Measurements from ENCODE around the gene KBTBD3. TPM values are rescaled to one million over a fixed set of nuclear protein-coding genes. Genes with fewer than 3 reads are reported as not detected.
"Not testable (repeated sequence)": the region's sequence is repeated elsewhere in the genome, so short reads cannot be mapped to it uniquely, and the experiment has no call there.

The KBTBD3 gene
- total RNA-seq, 2 experiments from 2014 or later: 8.9 to 9.1 TPM

GRCh38 chr11:106059617-106060016 lies 17.5 kb downstream of the KBTBD3 start:
- no peaks in the 10 kb centered on the region for H3K27me3 Mint-ChIP-seq
- H3K4me1 Mint-ChIP-seq: peaks cover 13% of the 10 kb centered on the region
- ATAC-seq (no peak), DNase-seq (no peak)
- H3K9me3 Mint-ChIP-seq (ENCODE audit: low read depth): no peaks in the 10 kb centered on the region
- H3K36me3 Mint-ChIP-seq (ENCODE audit: low read depth): peaks cover 7% of the 10 kb centered on the region
- POLR2A ChIA-PET: no interaction called here
- CTCF ChIA-PET: interaction anchor here (0.7 to 1.6 kb wide), 2 partner anchors 11 to 1216 kb away, joined by 3 to 4 read pairs; no protein-coding TSS in a partner anchor
- H3K4me3 Mint-ChIP-seq: no peak overlapping the region
- intact Hi-C loops (cut with DNase I, micrococcal nuclease): no loop called here
- H3K27ac Mint-ChIP-seq: no peak overlapping the region

GRCh38 chr11:106058377-106058776 lies 18.8 kb downstream of the KBTBD3 start:
- H3K9me3 Mint-ChIP-seq (ENCODE audit: low read depth); H3K27ac Mint-ChIP-seq; DNase-seq; H3K27me3 Mint-ChIP-seq; ATAC-seq; POLR2A ChIA-PET; H3K4me3 Mint-ChIP-seq; intact Hi-C loops (cut with DNase I, micrococcal nuclease); CTCF ChIA-PET; H3K36me3 Mint-ChIP-seq (ENCODE audit: low read depth): not testable (repeated sequence)
- peaks cover 13% of the 10 kb centered on the region for H3K4me1 Mint-ChIP-seq

GRCh38 chr11:106051103-106051502 lies 26.0 kb downstream of the KBTBD3 start:
- ChIA-PET POLR2A (no interaction called here), CTCF (no interaction called here)
- no peak overlapping the region for H3K27ac Mint-ChIP-seq
- intact Hi-C loops (cut with DNase I, micrococcal nuclease): no loop called here
- H3K4me3 Mint-ChIP-seq: no peak overlapping the region
- no peaks in the 10 kb centered on the region for H3K36me3 Mint-ChIP-seq (ENCODE audit: low read depth)
- no peak for ATAC-seq
- no peak for DNase-seq
- no peaks in the 10 kb centered on the region for H3K4me1 Mint-ChIP-seq
- no peaks in the 10 kb centered on the region for H3K27me3 Mint-ChIP-seq
- no peaks in the 10 kb centered on the region for H3K9me3 Mint-ChIP-seq (ENCODE audit: low read depth)

GRCh38 chr11:106049727-106050476 lies 27.2 kb downstream of the KBTBD3 start:
- CTCF ChIA-PET: no interaction called here
- no peak for DNase-seq
- intact Hi-C loops (cut with DNase I, micrococcal nuclease): loop anchor here in 1 of 2 experiments (1.0 kb wide), 1 partner anchor 14 kb away; no protein-coding TSS in a partner anchor
- Mint-ChIP-seq H3K27ac (no peak overlapping the region), H3K4me1 (no peaks in the 10 kb centered on the region), H3K4me3 (no peak overlapping the region), H3K27me3 (no peaks in the 10 kb centered on the region), H3K36me3 (ENCODE audit: low read depth) (no peaks in the 10 kb centered on the region), H3K9me3 (ENCODE audit: low read depth) (no peaks in the 10 kb centered on the region)
- POLR2A ChIA-PET: no interaction called here
- no peak for ATAC-seq

- Mint-ChIP-seq H3K4me3 (no peak overlapping the region), H3K27ac (no peak overlapping the region), H3K4me1 (no peaks in the 10 kb centered on the region), H3K27me3 (peaks cover 6% of the 10 kb centered on the region), H3K9me3 (ENCODE audit: low read depth) (no peaks in the 10 kb centered on the region), H3K36me3 (ENCODE audit: low read depth) (no peaks in the 10 kb centered on the region)
- intact Hi-C loops (cut with DNase I, micrococcal nuclease): no loop called here
- DNase-seq (no peak), ATAC-seq (no peak)
- POLR2A ChIA-PET: no interaction called here
- CTCF ChIA-PET: interaction anchor here (1.8 kb wide), 1 partner anchor 12 kb away, joined by 4 read pairs; no protein-coding TSS in a partner anchor
Measured at GRCh38 chr11:106047631-106048030, 29.5 kb downstream of the KBTBD3 start.

- Mint-ChIP-seq H3K4me3 (no peak overlapping the region), H3K27me3 (peaks cover 15% of the 10 kb centered on the region), H3K27ac (no peak overlapping the region), H3K9me3 (ENCODE audit: low read depth) (no peaks in the 10 kb centered on the region), H3K4me1 (no peaks in the 10 kb centered on the region), H3K36me3 (ENCODE audit: low read depth) (no peaks in the 10 kb centered on the region)
- CTCF ChIA-PET: no interaction called here
- intact Hi-C loops (cut with DNase I, micrococcal nuclease): no loop called here
- DNase-seq (no peak), ATAC-seq (no peak)
- POLR2A ChIA-PET: no interaction called here
Measured at GRCh38 chr11:106043540-106043939, 33.6 kb downstream of the KBTBD3 start.

- Mint-ChIP-seq H3K27me3 (peaks cover 26% of the 10 kb centered on the region), H3K4me3 (no peak overlapping the region), H3K27ac (no peak overlapping the region), H3K9me3 (ENCODE audit: low read depth) (no peaks in the 10 kb centered on the region), H3K4me1 (peaks cover 4% of the 10 kb centered on the region), H3K36me3 (ENCODE audit: low read depth) (no peaks in the 10 kb centered on the region)
- ChIA-PET CTCF (interaction anchor here (0.6 to 0.7 kb wide), 3 partner anchors 12 to 342 kb away, joined by 3 read pairs; no protein-coding TSS in a partner anchor), POLR2A (no interaction called here)
- ATAC-seq (no peak), DNase-seq (no peak)
- intact Hi-C loops (cut with DNase I, micrococcal nuclease): no loop called here
Measured at GRCh38 chr11:106032861-106033260, 44.3 kb downstream of the KBTBD3 start.

GRCh38 chr11:106031936-106032335 lies 45.2 kb downstream of the KBTBD3 start:
- DNase-seq (no peak), ATAC-seq (no peak)
- intact Hi-C loops (cut with DNase I, micrococcal nuclease): no loop called here
- Mint-ChIP-seq H3K4me3 (no peak overlapping the region), H3K4me1 (peaks cover 4% of the 10 kb centered on the region), H3K27ac (no peak overlapping the region), H3K27me3 (peaks cover 30% of the 10 kb centered on the region), H3K9me3 (ENCODE audit: low read depth) (peaks cover 2% of the 10 kb centered on the region), H3K36me3 (ENCODE audit: low read depth) (no peaks in the 10 kb centered on the region)
- CTCF ChIA-PET: interaction anchor here (0.7 kb wide), 1 partner anchor 341 kb away, joined by 3 read pairs; no protein-coding TSS in a partner anchor
- POLR2A ChIA-PET: no interaction called here

- Mint-ChIP-seq H3K4me3 (no peak overlapping the region), H3K27me3 (peaks cover 28% of the 10 kb centered on the region)
- peak; percentile 65 for ATAC-seq
Measured at GRCh38 chr11:106031202-106031810, 45.8 kb downstream of the KBTBD3 start.

GRCh38 chr11:106030609-106031008 lies 46.5 kb downstream of the KBTBD3 start:
- peaks cover 2% of the 10 kb centered on the region for H3K9me3 Mint-ChIP-seq (ENCODE audit: low read depth)
- H3K4me1 Mint-ChIP-seq: peaks cover 4% of the 10 kb centered on the region
- DNase-seq (no peak), ATAC-seq (no peak)
- H3K27ac Mint-ChIP-seq: no peak overlapping the region
- H3K27me3 Mint-ChIP-seq: peaks cover 26% of the 10 kb centered on the region
- ChIA-PET POLR2A (no interaction called here), CTCF (no interaction called here)
- intact Hi-C loops (cut with DNase I, micrococcal nuclease): no loop called here
- no peaks in the 10 kb centered on the region for H3K36me3 Mint-ChIP-seq (ENCODE audit: low read depth)
- no peak overlapping the region for H3K4me3 Mint-ChIP-seq

More at GRCh38 chr11:106031202-106031810, 45.8 kb downstream of the KBTBD3 start:
- POLR2A ChIA-PET: interaction anchor here (0.6 kb wide), 1 partner anchor 50 kb away, joined by 3 read pairs; no protein-coding TSS in a partner anchor
- DNase-seq: no peak
- CTCF ChIA-PET: no interaction called here
- H3K4me1 Mint-ChIP-seq: peaks cover 4% of the 10 kb centered on the region
- H3K27ac Mint-ChIP-seq: no peak overlapping the region
- no peaks in the 10 kb centered on the region for H3K36me3 Mint-ChIP-seq (ENCODE audit: low read depth)
- intact Hi-C loops (cut with DNase I, micrococcal nuclease): no loop called here
- peaks cover 2% of the 10 kb centered on the region for H3K9me3 Mint-ChIP-seq (ENCODE audit: low read depth)

GRCh38 chr11:106022795-106023275 lies 54.3 kb downstream of the KBTBD3 start:
- Mint-ChIP-seq H3K4me1 (peaks cover 35% of the 10 kb centered on the region), H3K27me3 (peaks cover 4% of the 10 kb centered on the region), H3K9me3 (ENCODE audit: low read depth) (peaks cover 2% of the 10 kb centered on the region), H3K27ac (peak overlapping the region; percentile 88), H3K36me3 (ENCODE audit: low read depth) (peaks cover 26% of the 10 kb centered on the region), H3K4me3 (peak overlapping the region; percentile 91)
- peak; percentile 7 for DNase-seq
- intact Hi-C loops (cut with DNase I, micrococcal nuclease): loop anchor here (1.0 to 5.0 kb wide), 4 partner anchors 54 to 1434 kb away; partner anchors contain the start of genes AASDHPPT (in 2 of the 2), KBTBD3 (in 2 of the 2), CARD16 (in 1 of the 2) and CWF19L2 (in 1 of the 2)
- ATAC-seq: no peak
- POLR2A ChIA-PET: no interaction called here
- CTCF ChIA-PET: interaction anchor here (0.7 to 1.0 kb wide), 2 partner anchors 17 to 34 kb away, joined by 4 read pairs; no protein-coding TSS in a partner anchor

All from activated CD4-positive, alpha-beta T cell treated with anti-CD3 and anti-CD28 coated beads for 36 hours (primary cell).